SH-SY5Y (cell line): Measurements from ENCODE around the gene LMNA.

Experiments used
- GATA2 ChIP-seq: IDR thresholded peaks from 2 replicates; pipeline ENCODE4 v1.6.1; 2011; ENCODE audit warnings: mild to moderate bottlenecking, low read depth, low read length
- GATA3 ChIP-seq: IDR thresholded peaks from 2 replicates; pipeline ENCODE4 v1.6.1; 2011; ENCODE audit warnings: low read depth, mild to moderate bottlenecking, low read length, moderate library complexity

The LMNA gene

DNA sequence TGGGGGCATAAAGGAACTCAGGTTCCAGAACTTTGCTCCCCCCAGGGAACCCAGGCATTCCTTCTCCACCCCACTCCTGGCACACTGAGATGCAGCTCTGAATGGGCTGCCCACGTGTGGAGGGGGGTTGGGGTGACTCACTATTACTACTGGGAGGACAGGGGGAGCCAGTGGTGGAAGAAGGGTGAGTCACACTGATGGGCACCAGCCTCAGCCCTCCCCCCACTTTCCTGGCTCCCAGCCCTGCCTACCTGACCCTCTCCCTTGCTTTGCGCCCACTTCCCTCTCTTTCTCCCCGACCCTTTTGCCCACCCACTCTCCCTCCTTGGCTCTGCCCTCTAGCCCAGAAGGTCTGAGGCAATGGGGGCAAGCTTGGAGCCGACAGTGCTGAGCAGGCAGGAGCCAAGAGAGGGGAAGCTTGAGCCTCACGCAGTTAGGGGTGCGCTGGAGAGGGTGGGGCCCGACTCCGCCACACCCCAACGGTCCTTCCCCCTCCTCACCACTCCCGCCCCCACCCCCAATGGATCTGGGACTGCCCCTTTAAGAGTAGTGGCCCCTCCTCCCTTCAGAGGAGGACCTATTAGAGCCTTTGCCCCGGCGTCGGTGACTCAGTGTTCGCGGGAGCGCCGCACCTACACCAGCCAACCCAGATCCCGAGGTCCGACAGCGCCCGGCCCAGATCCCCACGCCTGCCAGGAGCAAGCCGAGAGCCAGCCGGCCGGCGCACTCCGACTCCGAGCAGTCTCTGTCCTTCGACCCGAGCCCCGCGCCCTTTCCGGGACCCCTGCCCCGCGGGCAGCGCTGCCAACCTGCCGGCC lies at the start of gene LMNA:
TSS of gene LMNA (plus strand) at position 611 of the 818 bp plus-strand sequence. CDS start 208 bp downstream, outside the sequence.
- TF ChIP-seq GATA3 (no peak), GATA2 (no peak)

- no peak for TF ChIP-seq GATA2
- TF ChIP-seq GATA3 = no peak
These were observed 49.3 kb upstream of the LMNA start for GRCh38 chr1:156065212-156065611.

DNA sequence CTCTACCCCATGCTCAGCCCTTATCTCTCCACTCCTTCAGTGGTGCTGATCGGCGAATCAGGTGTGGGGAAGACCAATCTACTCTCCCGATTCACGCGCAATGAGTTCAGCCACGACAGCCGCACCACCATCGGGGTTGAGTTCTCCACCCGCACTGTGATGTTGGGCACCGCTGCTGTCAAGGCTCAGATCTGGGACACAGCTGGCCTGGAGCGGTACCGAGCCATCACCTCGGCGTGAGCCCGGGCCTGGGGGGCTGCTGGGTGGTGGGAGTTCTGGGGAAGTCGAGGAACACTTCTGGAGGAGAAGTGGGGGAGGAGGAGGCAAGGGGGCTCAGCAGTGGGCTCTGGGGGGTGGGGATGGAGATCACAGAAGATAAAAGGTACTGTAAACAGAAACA lies 48.6 kb upstream of the LMNA start:
- no peak for TF ChIP-seq GATA2
- TF ChIP-seq GATA3 = no peak

DNA sequence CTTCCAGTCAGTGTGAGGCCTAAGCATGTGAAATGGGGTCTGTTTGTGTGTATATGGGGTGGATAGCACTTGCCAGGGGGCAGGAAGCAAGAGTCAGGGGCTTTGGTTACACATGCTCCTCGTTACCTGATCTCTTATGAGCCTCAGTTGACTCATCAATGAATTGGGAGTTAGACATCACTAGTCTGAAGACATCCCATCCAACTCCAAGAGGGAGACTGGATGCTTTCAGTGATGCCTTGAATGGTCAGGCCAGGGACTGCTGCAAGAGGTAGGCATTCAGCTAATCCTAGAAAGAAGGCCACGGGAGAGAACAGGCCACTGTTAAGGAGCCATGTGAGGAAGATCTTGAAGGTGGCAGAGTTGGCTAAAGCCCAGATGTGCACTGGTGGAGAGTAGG lies 47.2 kb upstream of the LMNA start:
- no peak for TF ChIP-seq GATA3
- TF ChIP-seq GATA2 = no peak

DNA sequence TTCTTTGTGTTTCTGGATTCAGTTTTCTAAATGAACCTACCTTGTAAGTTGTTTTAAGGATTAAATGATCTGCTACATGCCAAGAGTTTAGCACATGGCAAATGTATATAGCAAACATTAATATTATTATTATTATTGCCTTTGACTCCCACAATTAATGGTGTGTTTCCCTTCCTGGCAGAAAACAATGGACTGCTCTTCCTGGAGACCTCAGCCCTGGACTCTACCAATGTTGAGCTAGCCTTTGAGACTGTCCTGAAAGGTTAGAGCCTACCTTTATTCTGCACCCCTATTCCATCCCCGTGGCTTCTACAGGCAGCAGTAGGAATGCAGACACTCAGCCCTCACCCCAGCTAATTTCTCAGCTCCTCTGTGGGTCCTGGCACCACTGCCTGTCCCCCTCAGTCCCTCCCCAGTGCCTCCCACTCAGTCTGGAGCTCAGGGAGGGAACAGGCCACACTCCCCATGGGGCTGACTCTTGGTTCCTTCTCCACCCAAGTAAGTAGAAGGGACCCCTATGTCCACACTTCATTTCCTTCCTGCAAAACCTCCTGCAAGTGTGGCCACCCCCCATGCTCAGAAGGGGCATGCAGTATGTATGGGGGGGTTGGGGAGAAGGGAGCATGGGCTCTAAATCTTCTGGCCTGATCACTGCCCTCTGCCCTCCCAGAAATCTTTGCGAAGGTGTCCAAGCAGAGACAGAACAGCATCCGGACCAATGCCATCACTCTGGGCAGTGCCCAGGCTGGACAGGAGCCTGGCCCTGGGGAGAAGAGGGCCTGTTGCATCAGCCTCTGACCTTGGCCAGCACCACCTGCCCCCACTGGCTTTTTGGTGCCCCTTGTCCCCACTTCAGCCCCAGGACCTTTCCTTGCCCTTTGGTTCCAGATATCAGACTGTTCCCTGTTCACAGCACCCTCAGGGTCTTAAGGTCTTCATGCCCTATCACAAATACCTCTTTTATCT lies 44.7 kb upstream of the LMNA start:
- no peak for TF ChIP-seq GATA2
- no peak for TF ChIP-seq GATA3

GRCh38 chr1:156070548-156070947 lies 44.0 kb upstream of the LMNA start:
- TF ChIP-seq GATA3 = no peak
- no peak for TF ChIP-seq GATA2

GRCh38 chr1:156072251-156072650 lies 42.3 kb upstream of the LMNA start:
- TF ChIP-seq GATA3 = no peak
- no peak for TF ChIP-seq GATA2

DNA sequence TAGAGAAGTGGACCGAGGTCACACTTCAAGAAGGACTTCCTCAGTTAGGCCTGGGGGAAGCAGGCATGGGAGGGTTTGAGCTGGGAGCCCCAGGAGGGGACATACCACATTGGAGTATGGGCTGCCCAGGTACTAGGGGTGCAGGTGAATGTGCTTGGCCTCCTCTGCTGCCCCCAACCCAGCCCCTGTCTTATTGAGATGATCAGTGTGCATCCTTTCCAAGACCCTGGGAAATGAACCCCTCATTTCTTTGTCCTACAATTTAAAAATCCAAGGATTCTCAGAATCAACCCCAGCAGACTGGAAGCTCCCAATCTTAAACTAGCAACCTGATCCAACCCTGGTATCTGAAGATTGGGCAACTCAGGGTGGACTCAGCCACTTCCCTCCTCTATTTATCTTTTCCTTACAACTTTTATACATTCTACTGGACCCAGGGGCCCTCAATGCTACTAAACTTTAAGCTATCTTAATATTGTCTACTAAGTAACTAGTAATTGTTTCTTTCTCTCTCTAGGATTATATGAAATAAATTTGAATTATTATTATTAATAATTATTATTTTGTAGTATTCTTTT lies 41.3 kb upstream of the LMNA start:
- no peak for TF ChIP-seq GATA3
- no peak for TF ChIP-seq GATA2

DNA sequence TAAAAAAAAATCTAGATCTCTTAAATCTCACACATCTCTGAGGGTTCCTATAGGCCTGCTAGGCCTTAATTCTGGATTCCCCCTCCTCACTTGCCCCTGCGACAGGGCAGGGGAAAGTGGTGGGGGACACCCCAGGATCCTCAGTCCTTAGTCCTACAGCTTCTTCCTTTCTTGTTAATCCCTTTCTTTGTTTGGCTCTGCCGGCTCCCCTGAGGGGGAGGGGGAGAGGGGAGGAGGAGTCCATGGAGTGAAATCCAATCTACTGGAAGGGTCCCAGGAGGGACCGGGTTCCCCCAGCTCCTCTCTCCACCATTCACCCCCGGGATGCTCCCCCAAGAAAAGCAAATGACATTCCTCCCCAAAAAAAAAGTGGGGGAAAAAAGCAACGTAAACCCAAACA lies 40.8 kb upstream of the LMNA start:
- no peak for TF ChIP-seq GATA3
- no peak for TF ChIP-seq GATA2

DNA sequence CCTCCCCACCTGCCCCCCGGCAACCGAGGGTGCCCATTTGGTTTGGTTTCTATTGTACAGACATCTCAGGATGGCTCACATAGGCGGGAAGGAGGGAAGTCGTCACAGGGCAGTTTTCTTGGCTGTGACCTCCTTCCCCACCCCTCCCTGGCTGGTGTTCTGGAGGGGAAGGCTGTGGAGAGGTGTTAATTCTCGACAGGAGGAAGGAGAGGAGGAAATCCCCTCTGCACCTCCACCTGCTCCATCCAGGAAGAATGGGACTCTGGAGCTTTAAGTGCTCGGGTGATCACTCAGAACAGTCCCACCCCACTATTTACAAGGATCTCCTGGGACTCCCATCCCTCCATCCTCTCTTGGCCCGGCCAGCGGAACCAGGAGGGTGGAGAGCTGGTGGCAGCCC lies 39.9 kb upstream of the LMNA start:
- no peak for TF ChIP-seq GATA3
- TF ChIP-seq GATA2 = no peak

- TF ChIP-seq GATA3 (no peak), GATA2 (no peak)
These were observed 39.3 kb upstream of the LMNA start for GRCh38 chr1:156075162-156075561.

GRCh38 chr1:156075775-156076204 lies 38.7 kb upstream of the LMNA start:
- TF ChIP-seq GATA3 (no peak), GATA2 (no peak)

DNA sequence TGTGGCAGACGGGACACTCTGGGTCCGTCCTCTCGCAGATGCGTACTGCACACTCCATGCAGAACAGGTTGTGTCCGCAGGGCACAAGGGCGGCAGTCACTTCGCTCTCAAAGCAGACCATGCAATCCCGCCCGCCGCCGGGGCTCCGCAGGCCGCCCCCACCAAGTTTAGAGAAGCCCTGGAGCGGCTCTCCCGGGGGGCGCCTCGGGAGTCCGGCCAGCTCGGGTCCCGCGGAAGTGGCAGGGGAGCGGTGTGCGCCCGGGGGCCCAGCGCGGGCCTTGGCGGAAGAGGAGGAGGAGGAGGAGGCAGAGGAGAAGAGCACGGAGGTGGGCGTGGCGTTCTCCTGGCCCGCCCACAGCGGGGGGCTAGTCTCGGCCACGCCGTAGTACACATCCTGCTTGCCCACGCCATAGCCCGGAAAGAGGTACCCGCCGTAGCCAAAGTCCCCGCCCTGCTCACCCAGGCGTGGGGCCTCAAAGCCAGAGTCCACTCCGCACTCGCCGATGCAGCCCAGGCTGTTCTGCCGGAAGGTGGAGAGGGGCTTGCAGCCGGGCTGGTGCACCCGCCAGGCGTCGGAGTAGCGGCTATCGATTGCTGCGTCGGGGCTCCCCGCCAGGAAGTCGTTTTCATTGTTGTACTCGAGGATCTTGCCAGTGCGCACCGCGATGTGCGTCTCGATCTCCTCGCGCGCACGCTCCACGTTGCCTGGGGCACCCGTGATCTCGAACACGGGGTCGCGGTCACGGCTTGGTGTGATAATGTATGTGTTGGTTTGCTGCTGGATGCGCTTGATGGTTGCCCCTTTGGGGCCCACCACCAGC lies 37.7 kb upstream of the LMNA start:
- TF ChIP-seq GATA3 (no peak), GATA2 (no peak)

GRCh38 chr1:156077430-156077760 lies 37.1 kb upstream of the LMNA start:
- TF ChIP-seq GATA3 = no peak
- no peak for TF ChIP-seq GATA2

DNA sequence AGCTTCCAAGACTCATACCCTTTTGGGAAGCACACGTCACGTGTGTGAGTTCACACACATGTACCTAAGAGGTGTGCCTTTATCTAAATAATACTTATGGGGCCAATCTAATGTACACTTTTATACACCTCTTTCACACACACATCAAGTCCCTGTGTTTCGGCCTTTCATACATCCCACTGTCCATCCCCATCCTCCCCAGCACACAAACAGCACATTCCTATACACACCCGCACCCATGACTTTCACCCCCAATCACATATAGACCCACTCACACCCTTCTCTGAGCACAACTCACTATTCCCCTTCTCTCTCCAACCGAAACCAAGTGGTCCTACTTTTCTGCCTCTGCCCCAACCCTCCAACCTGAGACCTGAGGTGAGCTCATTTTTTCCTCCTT lies 35.8 kb upstream of the LMNA start:
- TF ChIP-seq GATA2 = no peak
- TF ChIP-seq GATA3 = no peak

- TF ChIP-seq GATA2 (no peak), GATA3 (no peak)
These were observed 34.7 kb upstream of the LMNA start for GRCh38 chr1:156079762-156080161.
